ENCODE data around the gene OSCP1. TPM values are rescaled to one million over a fixed set of nuclear protein-coding genes. Genes with fewer than 3 reads are reported as not detected.

OSCP1 gene
- polyA plus RNA-seq, 1 of the 3 experiments (the other 2 are of a cell fraction) = 11.9 TPM

DNA sequence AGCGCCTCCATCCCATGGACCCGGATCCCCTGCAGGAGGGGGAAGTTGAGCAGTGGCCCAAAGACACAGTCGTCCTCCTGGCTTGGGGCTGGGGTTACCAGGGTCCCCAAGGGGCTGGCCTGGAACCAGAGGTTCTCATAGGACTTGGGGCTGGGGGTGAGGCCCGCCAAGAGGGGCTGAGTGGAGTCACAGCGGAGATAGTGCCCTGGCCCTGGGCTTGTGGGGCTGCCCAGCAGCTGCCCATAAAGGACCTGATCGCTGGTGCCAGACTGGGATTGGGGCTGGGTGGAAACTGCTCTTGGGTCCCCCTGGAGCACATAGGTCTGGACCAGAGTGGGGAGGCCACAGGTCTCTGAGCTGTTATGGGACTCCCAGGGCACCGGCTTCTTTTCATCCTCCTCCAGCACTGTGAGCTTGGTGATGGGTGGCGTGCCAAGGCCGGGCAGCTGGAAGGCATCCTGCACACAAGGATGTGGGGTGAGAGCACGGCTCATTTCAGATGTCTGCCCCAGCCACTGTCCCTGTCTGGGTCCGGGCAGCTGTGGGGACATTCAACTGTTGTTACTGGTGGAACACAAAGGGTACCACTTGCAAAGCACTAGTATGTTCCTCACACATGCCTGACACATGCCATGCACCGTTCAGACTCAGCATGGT lies 16.2 kb upstream of the OSCP1 start:
- ChIA-PET POLR2A (no interaction called here), CTCF (interaction anchor here (1.4 kb wide), 1 partner anchor 50 kb away, joined by 5 read pairs; no protein-coding TSS in a partner anchor)
- Histone ChIP-seq H3K9me2 (no peaks in the 10 kb centered on the region), H3K4me3 (ENCODE audit: low read depth in 2 of 2, low read length in 1 of 2) (no peak overlapping the region), H3K79me2 (ENCODE audit: insufficient read depth) (peaks cover 15% of the 10 kb centered on the region), H3K36me3 (replicated peaks in 1 of 2; ENCODE audit: control insufficient read depth in 1 of 2, insufficient read depth in 2 of 2, low read length in 1 of 2) (peaks cover 2 to 8% of the 10 kb centered on the region in 2 experiments), H3K4me2 (no peak overlapping the region), H3F3A (replicated peaks; ENCODE audit: insufficient read depth) (peaks cover 3% of the 10 kb centered on the region), H3K9me3 (no peaks in the 10 kb centered on the region), H2AFZ (ENCODE audit: low read depth) (no peak overlapping the region), H3K27me3 (ENCODE audit: insufficient read depth) (no peaks in the 10 kb centered on the region), H3K27ac (ENCODE audit: low read depth in 2 of 2, low read length in 1 of 2) (no peak overlapping the region), H3K4me1 (ENCODE audit: control insufficient read depth in 1 of 2, insufficient read depth in 2 of 2, low read depth in 1 of 2, low read length in 1 of 2) (peaks cover 0 to 10% of the 10 kb centered on the region in 2 experiments; a peak in 2 of 4 replicates), H4K20me1 (ENCODE audit: insufficient read depth) (no peaks in the 10 kb centered on the region), H3K9ac (no peak overlapping the region)
- no peak for DNase-seq
- no peak for TF ChIP-seq POLR2AphosphoS5 (IDR thresholded peaks at IDR 0.05; ENCODE audit: low read depth, low read length)
- no peak for TF ChIP-seq CHD2 (IDR thresholded peaks at IDR 0.05; ENCODE audit: low read length, partially characterized antibody)
- TF ChIP-seq, protein P1, sequence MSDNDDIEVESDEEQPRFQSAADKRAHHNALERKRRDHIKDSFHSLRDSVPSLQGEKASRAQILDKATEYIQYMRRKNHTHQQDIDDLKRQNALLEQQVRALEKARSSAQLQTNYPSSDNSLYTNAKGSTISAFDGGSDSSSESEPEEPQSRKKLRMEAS (IDR thresholded peaks at IDR 0.05; ENCODE audit: low read depth) = no peak
- TF ChIP-seq MEF2A (IDR thresholded peaks at IDR 0.05; ENCODE audit: borderline replicate concordance, low read depth) = no peak
- TF ChIP-seq FOXJ3 (CRISPR knock-in tag; IDR thresholded peaks at IDR 0.05) = no peak
- no peak for TF ChIP-seq EZH2phosphoT487 (IDR thresholded peaks at IDR 0.05; ENCODE audit: borderline replicate concordance, low read depth)
- no peak for TF ChIP-seq TCF12 (IDR thresholded peaks at IDR 0.05)
- no peak for TF ChIP-seq EP300 (IDR thresholded peaks at IDR 0.05; ENCODE audit: borderline replicate concordance in 1 of 2, low read depth in 1 of 2, low read length in 1 of 2)
- TF ChIP-seq FOSL2 (IDR thresholded peaks at IDR 0.05; ENCODE audit: borderline replicate concordance, low read depth) = no peak
- TF ChIP-seq TAF1 (IDR thresholded peaks at IDR 0.05; ENCODE audit: borderline replicate concordance, low read depth, low read length) = no peak
- no peak for TF ChIP-seq ELF1 (IDR thresholded peaks at IDR 0.05)
- TF ChIP-seq, protein P2, sequence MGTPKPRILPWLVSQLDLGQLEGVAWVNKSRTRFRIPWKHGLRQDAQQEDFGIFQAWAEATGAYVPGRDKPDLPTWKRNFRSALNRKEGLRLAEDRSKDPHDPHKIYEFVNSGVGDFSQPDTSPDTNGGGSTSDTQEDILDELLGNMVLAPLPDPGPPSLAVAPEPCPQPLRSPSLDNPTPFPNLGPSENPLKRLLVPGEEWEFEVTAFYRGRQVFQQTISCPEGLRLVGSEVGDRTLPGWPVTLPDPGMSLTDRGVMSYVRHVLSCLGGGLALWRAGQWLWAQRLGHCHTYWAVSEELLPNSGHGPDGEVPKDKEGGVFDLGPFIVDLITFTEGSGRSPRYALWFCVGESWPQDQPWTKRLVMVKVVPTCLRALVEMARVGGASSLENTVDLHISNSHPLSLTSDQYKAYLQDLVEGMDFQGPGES (IDR thresholded peaks at IDR 0.05; ENCODE audit: low read depth, low read length) = no peak
- no peak for TF ChIP-seq FOXM1 (IDR thresholded peaks at IDR 0.05; ENCODE audit: low read depth)
- no peak for TF ChIP-seq MXI1 (IDR thresholded peaks at IDR 0.05; ENCODE audit: low read depth, low read length)
- TF ChIP-seq, protein P3, sequence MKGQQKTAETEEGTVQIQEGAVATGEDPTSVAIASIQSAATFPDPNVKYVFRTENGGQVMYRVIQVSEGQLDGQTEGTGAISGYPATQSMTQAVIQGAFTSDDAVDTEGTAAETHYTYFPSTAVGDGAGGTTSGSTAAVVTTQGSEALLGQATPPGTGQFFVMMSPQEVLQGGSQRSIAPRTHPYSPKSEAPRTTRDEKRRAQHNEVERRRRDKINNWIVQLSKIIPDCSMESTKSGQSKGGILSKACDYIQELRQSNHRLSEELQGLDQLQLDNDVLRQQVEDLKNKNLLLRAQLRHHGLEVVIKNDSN (IDR thresholded peaks at IDR 0.05; ENCODE audit: borderline replicate concordance, low read depth) = no peak
- no peak for TF ChIP-seq RXRA (IDR thresholded peaks at IDR 0.05; ENCODE audit: borderline replicate concordance, low read depth)
- TF ChIP-seq, protein P4, sequence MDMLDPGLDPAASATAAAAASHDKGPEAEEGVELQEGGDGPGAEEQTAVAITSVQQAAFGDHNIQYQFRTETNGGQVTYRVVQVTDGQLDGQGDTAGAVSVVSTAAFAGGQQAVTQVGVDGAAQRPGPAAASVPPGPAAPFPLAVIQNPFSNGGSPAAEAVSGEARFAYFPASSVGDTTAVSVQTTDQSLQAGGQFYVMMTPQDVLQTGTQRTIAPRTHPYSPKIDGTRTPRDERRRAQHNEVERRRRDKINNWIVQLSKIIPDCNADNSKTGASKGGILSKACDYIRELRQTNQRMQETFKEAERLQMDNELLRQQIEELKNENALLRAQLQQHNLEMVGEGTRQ (IDR thresholded peaks at IDR 0.05; ENCODE audit: borderline replicate concordance, low read depth, low read length) = no peak
- WGBS (ENCODE audit: low lambda C conversion rate) = 83% methylated on average over 4 of the region's 12 CpGs

All from SK-N-SH (cell line).